ENCODE data around the gene ERGIC1. TPM values are rescaled to one million over a fixed set of nuclear protein-coding genes. Genes with fewer than 3 reads are reported as not detected.

Gene ERGIC1
- polyA plus RNA-seq, 1 donor from 2014 or later: 59.1 TPM

DNA sequence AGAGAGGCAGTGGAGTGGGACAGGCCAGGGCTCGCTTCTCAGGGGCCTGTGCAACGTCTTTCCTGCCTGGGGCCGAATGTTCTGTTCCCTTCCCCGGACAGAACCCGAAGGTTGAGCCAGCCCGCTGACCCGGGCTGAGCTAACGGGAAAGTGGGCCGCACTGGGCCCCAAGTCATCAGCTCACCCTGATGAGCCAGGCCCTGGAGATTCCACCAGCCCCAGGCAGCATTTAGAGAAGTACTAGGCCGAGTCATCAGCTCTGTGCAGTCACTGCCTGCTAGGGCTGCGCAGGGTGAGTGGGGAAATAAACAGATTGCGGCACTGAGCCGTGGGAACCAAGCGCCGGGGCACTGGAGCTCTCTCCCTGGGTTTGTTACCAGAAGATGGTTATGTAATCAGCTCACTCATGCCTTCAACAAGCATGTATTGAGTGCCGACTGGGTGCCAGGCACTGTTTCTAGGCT is 33.9 kb upstream of the ERGIC1 start:
- no peak overlapping the region for H2AFZ ChIP-seq (ENCODE audit: low read depth, low read length)
- H3K9ac ChIP-seq (ENCODE audit: low read length): no peak overlapping the region
- no peaks in the 10 kb centered on the region for H4K20me1 ChIP-seq (ENCODE audit: insufficient read depth)
- no peaks in the 10 kb centered on the region for H3K9me2 ChIP-seq (ENCODE audit: insufficient read depth, low read length)
- no peaks in the 10 kb centered on the region for H3K36me3 ChIP-seq (ENCODE audit: insufficient read depth, low read length)
- H3K4me2 ChIP-seq (ENCODE audit: low read length): no peak overlapping the region
- no peak for TF ChIP-seq SMC3 (conservative IDR thresholded peaks at IDR 0.05; ENCODE audit: poor library complexity)
- TF ChIP-seq MXI1 (conservative IDR thresholded peaks at IDR 0.05; ENCODE audit: poor library complexity, severe bottlenecking): no peak
- TF ChIP-seq, protein P1, sequence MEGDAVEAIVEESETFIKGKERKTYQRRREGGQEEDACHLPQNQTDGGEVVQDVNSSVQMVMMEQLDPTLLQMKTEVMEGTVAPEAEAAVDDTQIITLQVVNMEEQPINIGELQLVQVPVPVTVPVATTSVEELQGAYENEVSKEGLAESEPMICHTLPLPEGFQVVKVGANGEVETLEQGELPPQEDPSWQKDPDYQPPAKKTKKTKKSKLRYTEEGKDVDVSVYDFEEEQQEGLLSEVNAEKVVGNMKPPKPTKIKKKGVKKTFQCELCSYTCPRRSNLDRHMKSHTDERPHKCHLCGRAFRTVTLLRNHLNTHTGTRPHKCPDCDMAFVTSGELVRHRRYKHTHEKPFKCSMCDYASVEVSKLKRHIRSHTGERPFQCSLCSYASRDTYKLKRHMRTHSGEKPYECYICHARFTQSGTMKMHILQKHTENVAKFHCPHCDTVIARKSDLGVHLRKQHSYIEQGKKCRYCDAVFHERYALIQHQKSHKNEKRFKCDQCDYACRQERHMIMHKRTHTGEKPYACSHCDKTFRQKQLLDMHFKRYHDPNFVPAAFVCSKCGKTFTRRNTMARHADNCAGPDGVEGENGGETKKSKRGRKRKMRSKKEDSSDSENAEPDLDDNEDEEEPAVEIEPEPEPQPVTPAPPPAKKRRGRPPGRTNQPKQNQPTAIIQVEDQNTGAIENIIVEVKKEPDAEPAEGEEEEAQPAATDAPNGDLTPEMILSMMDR (IDR thresholded peaks at IDR 0.05; ENCODE audit: poor library complexity, severe bottlenecking): no peak
- TF ChIP-seq RAD21 (conservative IDR thresholded peaks at IDR 0.05): no peak
- no peak for TF ChIP-seq EP300 (conservative IDR thresholded peaks at IDR 0.05; ENCODE audit: poor library complexity, severe bottlenecking)
- no peak overlapping the region for H3K4me3 ChIP-seq (ENCODE audit: low read length)
- H3K27ac ChIP-seq (ENCODE audit: low read length): no peak overlapping the region
- no peaks in the 10 kb centered on the region for H3K79me2 ChIP-seq (replicated peaks; ENCODE audit: insufficient read depth, low read length)
- H3K27me3 ChIP-seq (ENCODE audit: insufficient read depth, low read depth, low read length): no peaks in the 10 kb centered on the region
- no peaks in the 10 kb centered on the region for H3K9me3 ChIP-seq (ENCODE audit: low read length)
- H3F3A ChIP-seq (ENCODE audit: insufficient read depth, low read length, poor library complexity, severe bottlenecking): no peaks in the 10 kb centered on the region

DNA sequence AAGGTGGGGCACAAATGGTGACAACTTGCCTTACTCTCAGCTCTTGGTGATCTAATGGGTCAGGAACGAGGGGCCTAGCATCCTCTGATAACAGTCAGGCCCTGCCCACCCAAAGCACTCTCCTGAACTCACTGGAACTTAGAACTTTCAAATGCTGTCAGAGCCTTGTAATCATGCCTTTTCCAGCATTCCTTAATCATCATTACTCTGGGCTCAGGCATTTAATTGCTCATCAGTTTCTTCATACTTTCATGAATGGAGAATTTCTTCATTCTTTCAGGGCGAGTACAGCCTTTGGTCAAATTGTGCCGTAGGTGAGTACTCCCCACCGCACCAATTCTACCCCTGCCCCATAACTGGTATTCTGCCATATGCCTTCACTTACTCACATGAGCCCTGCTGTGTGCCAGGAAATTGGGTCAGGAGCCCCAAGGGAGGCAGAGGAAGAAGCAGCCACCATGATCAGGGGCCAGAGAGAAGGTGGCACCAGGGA is 32.8 kb upstream of the ERGIC1 start:
- no peaks in the 10 kb centered on the region for H3F3A ChIP-seq (ENCODE audit: insufficient read depth, low read length, poor library complexity, severe bottlenecking)
- H3K9me3 ChIP-seq (ENCODE audit: low read length): no peaks in the 10 kb centered on the region
- no peak overlapping the region for H3K9ac ChIP-seq (ENCODE audit: low read length)
- no peak overlapping the region for H2AFZ ChIP-seq (ENCODE audit: low read depth, low read length)
- H3K27ac ChIP-seq (ENCODE audit: low read length): no peak overlapping the region
- no peaks in the 10 kb centered on the region for H3K36me3 ChIP-seq (ENCODE audit: insufficient read depth, low read length)
- H3K9me2 ChIP-seq (ENCODE audit: insufficient read depth, low read length): no peaks in the 10 kb centered on the region
- H3K79me2 ChIP-seq (replicated peaks; ENCODE audit: insufficient read depth, low read length): no peaks in the 10 kb centered on the region
- no peak overlapping the region for H3K4me3 ChIP-seq (ENCODE audit: low read length)
- no peaks in the 10 kb centered on the region for H4K20me1 ChIP-seq (ENCODE audit: insufficient read depth)
- TF ChIP-seq RAD21 (conservative IDR thresholded peaks at IDR 0.05) (no peak), SMC3 (conservative IDR thresholded peaks at IDR 0.05; ENCODE audit: poor library complexity) (no peak)
- no peak overlapping the region for H3K4me2 ChIP-seq (ENCODE audit: low read length)
- no peaks in the 10 kb centered on the region for H3K27me3 ChIP-seq (ENCODE audit: insufficient read depth, low read depth, low read length)

DNA sequence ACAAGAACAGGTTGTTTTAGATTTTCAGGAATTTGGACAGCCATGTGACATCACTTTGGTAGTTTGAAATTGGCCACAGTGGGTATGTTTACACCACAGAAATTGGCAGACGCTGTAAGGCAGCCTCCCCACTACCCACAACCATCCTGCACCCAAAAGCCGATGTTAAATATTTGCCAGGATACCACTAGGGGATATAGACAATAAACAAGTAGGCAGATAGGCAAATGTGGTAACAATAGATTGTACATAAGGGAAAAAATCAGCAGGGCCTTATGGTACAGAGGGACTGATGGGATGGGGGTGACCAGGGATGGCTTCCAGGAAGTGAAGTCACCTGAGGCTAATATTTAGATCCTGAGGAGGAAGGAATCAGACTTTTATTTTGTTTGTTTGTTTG is 31.9 kb upstream of the ERGIC1 start:
- Histone ChIP-seq H3K4me2 (ENCODE audit: low read length) (no peak overlapping the region), H4K20me1 (ENCODE audit: insufficient read depth) (no peaks in the 10 kb centered on the region), H3F3A (ENCODE audit: insufficient read depth, low read length, poor library complexity, severe bottlenecking) (no peaks in the 10 kb centered on the region), H3K79me2 (replicated peaks; ENCODE audit: insufficient read depth, low read length) (no peaks in the 10 kb centered on the region), H3K27me3 (ENCODE audit: insufficient read depth, low read depth, low read length) (no peaks in the 10 kb centered on the region), H2AFZ (ENCODE audit: low read depth, low read length) (no peak overlapping the region), H3K9me3 (ENCODE audit: low read length) (no peaks in the 10 kb centered on the region), H3K4me3 (ENCODE audit: low read length) (no peak overlapping the region), H3K9ac (ENCODE audit: low read length) (no peak overlapping the region), H3K36me3 (ENCODE audit: insufficient read depth, low read length) (no peaks in the 10 kb centered on the region), H3K27ac (ENCODE audit: low read length) (no peak overlapping the region), H3K9me2 (ENCODE audit: insufficient read depth, low read length) (no peaks in the 10 kb centered on the region)
- TF ChIP-seq, protein P2, sequence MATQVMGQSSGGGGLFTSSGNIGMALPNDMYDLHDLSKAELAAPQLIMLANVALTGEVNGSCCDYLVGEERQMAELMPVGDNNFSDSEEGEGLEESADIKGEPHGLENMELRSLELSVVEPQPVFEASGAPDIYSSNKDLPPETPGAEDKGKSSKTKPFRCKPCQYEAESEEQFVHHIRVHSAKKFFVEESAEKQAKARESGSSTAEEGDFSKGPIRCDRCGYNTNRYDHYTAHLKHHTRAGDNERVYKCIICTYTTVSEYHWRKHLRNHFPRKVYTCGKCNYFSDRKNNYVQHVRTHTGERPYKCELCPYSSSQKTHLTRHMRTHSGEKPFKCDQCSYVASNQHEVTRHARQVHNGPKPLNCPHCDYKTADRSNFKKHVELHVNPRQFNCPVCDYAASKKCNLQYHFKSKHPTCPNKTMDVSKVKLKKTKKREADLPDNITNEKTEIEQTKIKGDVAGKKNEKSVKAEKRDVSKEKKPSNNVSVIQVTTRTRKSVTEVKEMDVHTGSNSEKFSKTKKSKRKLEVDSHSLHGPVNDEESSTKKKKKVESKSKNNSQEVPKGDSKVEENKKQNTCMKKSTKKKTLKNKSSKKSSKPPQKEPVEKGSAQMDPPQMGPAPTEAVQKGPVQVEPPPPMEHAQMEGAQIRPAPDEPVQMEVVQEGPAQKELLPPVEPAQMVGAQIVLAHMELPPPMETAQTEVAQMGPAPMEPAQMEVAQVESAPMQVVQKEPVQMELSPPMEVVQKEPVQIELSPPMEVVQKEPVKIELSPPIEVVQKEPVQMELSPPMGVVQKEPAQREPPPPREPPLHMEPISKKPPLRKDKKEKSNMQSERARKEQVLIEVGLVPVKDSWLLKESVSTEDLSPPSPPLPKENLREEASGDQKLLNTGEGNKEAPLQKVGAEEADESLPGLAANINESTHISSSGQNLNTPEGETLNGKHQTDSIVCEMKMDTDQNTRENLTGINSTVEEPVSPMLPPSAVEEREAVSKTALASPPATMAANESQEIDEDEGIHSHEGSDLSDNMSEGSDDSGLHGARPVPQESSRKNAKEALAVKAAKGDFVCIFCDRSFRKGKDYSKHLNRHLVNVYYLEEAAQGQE (IDR thresholded peaks at IDR 0.05; ENCODE audit: borderline replicate concordance): no peak
- no peak for TF ChIP-seq SMC3 (conservative IDR thresholded peaks at IDR 0.05; ENCODE audit: poor library complexity)
- no peak for TF ChIP-seq RAD21 (conservative IDR thresholded peaks at IDR 0.05)
- no peak for TF ChIP-seq TAF1 (IDR thresholded peaks at IDR 0.05; ENCODE audit: low read depth)
- TF ChIP-seq, protein P1 (IDR thresholded peaks at IDR 0.05; ENCODE audit: poor library complexity, severe bottlenecking): no peak
